Coronary artery (tissue), 2 donors: ENCODE measurements around the gene MYLIP.

Experiments
- DNase-seq: peaks from one replicate; pipeline ENCODE4 v3.0.0-alpha.2; 2017; ENCODE audit warnings: low spot score
- H3K27ac ChIP-seq, 2 donors: fragments of 200-600 bp; sonication (generic); one replicate each; pipeline ENCODE4 v1.5.1; 2016 to 2019
- H3K4me3 ChIP-seq: fragments of 200-600 bp; sonication (generic); 2 replicates; pipeline ENCODE4 v1.5.1; 2016; ENCODE audit warnings: mild to moderate bottlenecking, moderate library complexity
- TF ChIP-seq, protein P1 (sequence below): fragments of 200-600 bp; sonication (generic); IDR thresholded peaks from one replicate; pipeline ENCODE4 v1.5.1; 2019; ENCODE audit warnings: antibody characterized with exemption

The MYLIP gene

DNA sequence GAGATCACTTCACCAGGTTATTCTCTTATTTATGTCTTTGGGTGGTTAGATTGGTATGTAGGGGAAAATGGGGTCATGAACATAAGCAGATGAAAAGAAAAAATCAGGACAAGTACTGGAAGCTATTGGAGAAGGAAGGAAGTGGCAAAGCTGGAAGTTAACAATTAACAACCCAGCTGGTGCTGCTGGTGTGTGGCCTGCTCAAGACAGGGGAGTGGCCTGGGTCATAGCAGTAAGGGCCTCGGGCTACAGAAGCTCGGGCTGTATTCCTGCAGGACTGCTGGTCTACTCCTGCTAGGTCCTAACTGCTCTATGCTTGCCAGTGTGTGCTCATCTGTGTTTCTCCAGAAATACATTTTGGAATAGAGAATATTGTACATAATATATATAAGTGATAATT lies 19.6 kb downstream of the MYLIP start:
- no peak overlapping the region for H3K27ac ChIP-seq

DNA sequence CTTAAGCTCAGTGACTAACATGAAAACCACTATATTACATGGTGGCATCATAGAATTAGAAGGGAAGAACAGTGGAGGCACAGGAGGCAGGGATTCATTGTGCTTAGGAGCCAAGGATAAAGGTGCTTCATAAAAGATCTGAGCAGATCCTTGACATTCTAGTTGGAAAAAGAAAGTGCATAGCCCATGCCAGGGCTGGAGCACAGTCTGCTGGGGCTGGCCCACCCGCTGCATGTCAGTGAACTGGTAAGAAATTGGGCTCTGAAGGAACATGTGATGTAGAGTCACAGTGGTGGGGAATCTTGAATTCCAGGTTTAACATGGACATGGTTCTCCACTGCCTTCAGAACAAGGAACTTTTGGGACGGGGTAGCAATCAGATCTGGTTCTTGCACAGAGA lies 20.4 kb downstream of the MYLIP start:
- TF ChIP-seq, protein P1, sequence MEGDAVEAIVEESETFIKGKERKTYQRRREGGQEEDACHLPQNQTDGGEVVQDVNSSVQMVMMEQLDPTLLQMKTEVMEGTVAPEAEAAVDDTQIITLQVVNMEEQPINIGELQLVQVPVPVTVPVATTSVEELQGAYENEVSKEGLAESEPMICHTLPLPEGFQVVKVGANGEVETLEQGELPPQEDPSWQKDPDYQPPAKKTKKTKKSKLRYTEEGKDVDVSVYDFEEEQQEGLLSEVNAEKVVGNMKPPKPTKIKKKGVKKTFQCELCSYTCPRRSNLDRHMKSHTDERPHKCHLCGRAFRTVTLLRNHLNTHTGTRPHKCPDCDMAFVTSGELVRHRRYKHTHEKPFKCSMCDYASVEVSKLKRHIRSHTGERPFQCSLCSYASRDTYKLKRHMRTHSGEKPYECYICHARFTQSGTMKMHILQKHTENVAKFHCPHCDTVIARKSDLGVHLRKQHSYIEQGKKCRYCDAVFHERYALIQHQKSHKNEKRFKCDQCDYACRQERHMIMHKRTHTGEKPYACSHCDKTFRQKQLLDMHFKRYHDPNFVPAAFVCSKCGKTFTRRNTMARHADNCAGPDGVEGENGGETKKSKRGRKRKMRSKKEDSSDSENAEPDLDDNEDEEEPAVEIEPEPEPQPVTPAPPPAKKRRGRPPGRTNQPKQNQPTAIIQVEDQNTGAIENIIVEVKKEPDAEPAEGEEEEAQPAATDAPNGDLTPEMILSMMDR, result no peak
- H3K27ac ChIP-seq, result no peak overlapping the region
- no peak for DNase-seq

More for the DNA sequence above, 19.6 kb downstream of the MYLIP start:
- DNase-seq, result no peak
- TF ChIP-seq, protein P1, result no peak
- H3K4me3 ChIP-seq, result no peak overlapping the region

DNA sequence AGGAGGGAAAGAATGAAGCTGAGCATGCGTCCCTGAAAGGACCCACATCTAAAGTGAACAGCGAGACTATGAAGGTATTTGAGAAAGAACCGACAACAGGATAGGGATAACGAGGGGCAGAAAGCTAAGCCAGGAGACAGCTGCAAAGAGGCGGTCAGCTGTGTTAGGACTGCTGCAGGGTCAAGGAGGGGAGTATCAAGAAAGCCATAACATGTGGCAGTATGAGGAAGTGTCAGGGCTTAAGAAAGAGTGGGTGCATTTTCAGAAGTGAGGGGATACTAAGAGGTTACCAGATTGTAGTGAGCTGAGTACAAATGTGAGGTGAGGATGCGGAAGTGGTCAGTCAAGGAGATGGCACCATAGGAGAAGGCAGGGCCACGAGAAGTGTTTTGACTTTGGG lies 21.2 kb downstream of the MYLIP start:
- no peak overlapping the region for H3K4me3 ChIP-seq
- no peak for DNase-seq
- TF ChIP-seq, protein P1, result no peak

More for the DNA sequence above, 20.4 kb downstream of the MYLIP start:
- H3K4me3 ChIP-seq, result no peak overlapping the region

DNA sequence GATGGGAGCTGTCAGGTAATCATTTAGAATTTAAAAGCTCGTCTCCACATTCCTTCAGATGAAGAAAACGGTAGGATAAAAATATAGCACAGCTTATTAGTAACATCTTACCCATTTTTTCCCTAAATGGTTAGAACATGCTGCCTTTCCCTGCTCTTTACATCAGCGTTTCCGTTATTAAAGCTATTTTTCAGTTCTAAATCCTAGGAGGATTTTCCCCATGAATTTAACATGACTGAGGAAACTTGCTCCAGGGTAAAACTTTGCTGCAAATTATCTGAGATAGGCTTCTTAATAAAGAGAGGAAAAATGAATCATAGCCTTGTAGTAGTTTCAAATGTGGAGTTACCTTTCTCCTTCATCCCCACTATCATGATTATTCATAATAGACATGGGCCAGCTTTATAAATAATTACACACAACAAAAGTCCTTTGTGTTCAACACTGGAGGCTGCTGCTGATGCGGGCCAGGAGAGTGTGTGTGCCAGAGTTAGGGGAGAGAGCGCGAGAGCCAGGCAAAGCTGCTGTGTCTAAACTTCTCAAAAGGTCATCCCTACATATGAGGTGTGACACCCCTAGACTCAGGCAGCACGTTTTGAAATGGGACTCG lies 24.4 kb downstream of the MYLIP start:
- TF ChIP-seq, protein P1, result no peak
- DNase-seq, result no peak
- Histone ChIP-seq H3K27ac (no peak overlapping the region), H3K4me3 (no peak overlapping the region)

More for the DNA sequence above, 21.2 kb downstream of the MYLIP start:
- H3K27ac ChIP-seq, result no peak overlapping the region

DNA sequence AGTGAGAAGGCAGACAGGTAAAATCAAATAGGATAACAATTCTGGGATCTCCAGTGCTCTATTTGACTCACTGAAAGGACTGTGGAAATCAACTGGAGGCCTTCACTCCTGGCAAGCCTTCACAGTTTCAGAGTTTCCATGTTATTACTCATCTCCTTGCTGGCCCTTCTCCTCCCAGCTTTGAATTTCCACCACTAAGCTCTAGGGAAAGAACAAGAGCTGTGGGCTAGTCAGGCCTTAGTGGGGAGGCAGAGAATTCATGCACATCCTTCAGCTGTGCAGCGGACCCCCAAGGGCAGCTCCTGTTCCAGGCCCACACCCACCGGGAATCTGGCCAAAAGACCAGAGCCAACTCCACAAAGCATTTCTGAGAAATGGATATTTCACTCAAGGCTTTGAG lies 26.0 kb downstream of the MYLIP start:
- H3K4me3 ChIP-seq, result no peak overlapping the region
- DNase-seq, result no peak
- TF ChIP-seq, protein P1, result no peak
- peak overlapping the region in 1 of 2 donors; percentile 33 for H3K27ac ChIP-seq

DNA sequence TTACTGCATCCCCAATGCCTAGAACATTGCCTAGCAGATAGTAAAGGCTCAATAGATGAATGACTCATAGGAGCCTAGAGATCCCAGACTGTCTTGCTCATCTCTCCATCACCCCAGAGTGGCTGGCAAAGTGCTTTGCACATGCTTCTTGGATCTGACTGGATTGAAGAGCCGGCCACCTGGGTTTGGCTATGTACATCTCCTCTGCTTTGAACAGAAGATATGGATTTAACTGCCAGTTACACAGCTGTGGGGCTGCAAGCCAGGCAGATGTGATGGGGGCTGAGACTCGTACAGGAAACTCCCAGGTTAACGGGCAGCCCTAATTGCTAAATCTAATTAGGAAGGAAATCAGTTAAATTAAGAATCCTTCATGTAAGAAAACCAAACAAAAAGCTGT lies 28.6 kb downstream of the MYLIP start:
- H3K4me3 ChIP-seq, result no peak overlapping the region
- TF ChIP-seq, protein P1, result no peak
- H3K27ac ChIP-seq, result no peak overlapping the region
- no peak for DNase-seq

DNA sequence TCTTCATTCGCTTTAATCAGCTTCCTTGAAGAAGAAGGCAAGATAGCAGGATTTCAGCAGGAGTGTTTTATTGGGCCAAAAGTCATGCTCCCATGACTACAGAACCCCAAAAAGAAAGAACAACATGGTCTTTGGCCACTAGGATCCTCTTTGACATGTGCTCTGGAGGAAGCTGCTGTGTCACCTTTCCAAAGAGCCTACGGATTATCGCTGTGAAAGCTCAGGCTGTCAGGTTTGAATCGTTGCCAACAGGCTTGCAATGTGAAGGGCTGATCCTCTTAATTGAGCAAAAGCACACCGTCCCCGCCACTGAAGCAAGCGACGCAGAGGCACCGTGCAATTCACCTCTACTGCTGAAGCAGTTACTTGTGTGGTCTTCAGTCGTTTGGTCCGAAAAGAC lies 29.0 kb downstream of the MYLIP start:
- no peak overlapping the region for H3K27ac ChIP-seq
- DNase-seq, result no peak
- TF ChIP-seq, protein P1, result no peak
- no peak overlapping the region for H3K4me3 ChIP-seq
